Measurements from ENCODE around the gene SLC38A4. TPM values are rescaled to one million over a fixed set of nuclear protein-coding genes. Genes with fewer than 3 reads are reported as not detected.

Gene SLC38A4
- total RNA-seq, 1 experiment from 2014 or later, result not detected

GRCh38 chr12:46785382-46785781 lies 40.4 kb downstream of the SLC38A4 start:
- no peak overlapping the region for H2AFZ ChIP-seq (ENCODE audit: low read depth, low read length, poor library complexity, severe bottlenecking)
- no peak for ATAC-seq
- no peaks in the 10 kb centered on the region for H3K4me1 ChIP-seq (ENCODE audit: control insufficient read depth in 1 of 2, insufficient read depth in 2 of 2, low read length in 2 of 2)
- no peak overlapping the region for H3K4me3 ChIP-seq (replicated peaks in 1 of 2; ENCODE audit: low read depth in 1 of 2, low read length in 2 of 2)
- H3K9ac ChIP-seq (ENCODE audit: low read length), result no peak overlapping the region
- H4K20me1 ChIP-seq (ENCODE audit: insufficient read depth), result no peaks in the 10 kb centered on the region
- TF ChIP-seq EZH2 (IDR thresholded peaks at IDR 0.05) (no peak), EGR1 (IDR thresholded peaks at IDR 0.05; ENCODE audit: low read depth) (no peak), YY1 (IDR thresholded peaks at IDR 0.05; ENCODE audit: extremely low read depth, insufficient replicate concordance, low read depth, low read length) (no peak)
- TF ChIP-seq, protein P1, sequence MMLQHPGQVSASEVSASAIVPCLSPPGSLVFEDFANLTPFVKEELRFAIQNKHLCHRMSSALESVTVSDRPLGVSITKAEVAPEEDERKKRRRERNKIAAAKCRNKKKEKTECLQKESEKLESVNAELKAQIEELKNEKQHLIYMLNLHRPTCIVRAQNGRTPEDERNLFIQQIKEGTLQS (IDR thresholded peaks at IDR 0.05), result no peak
- H3K9me2 ChIP-seq (ENCODE audit: insufficient read depth), result no peaks in the 10 kb centered on the region
- H3K27ac ChIP-seq (ENCODE audit: low read depth, low read length), result no peak overlapping the region
- no peak overlapping the region for H3K4me2 ChIP-seq (ENCODE audit: low read length)
- H3K9me3 ChIP-seq (ENCODE audit: control insufficient read depth in 1 of 2, insufficient read depth in 1 of 2, low read depth in 1 of 2, low read length in 2 of 2), result no peaks in the 10 kb centered on the region
- no peak for DNase-seq (ENCODE audit: low read depth, low spot score)
- no TSS peak for BruUV-seq (replicated peaks)
- H3K27me3 ChIP-seq (ENCODE audit: insufficient read depth, low read length), result no peaks in the 10 kb centered on the region
- intact Hi-C loops (cut with micrococcal nuclease), result no loop called here
- POLR2A ChIA-PET, result no interaction called here
- H3K79me2 ChIP-seq (ENCODE audit: insufficient read depth, low read length), result no peaks in the 10 kb centered on the region
- RAD21 ChIA-PET (ENCODE audit: low non-redundant PET in 1 of 2, low total read pairs in 2 of 2, uncharacterized antibody in 2 of 2, unreplicated experiment in 2 of 2), result no interaction called here
- CTCF ChIA-PET, result no interaction called here
- H3K36me3 ChIP-seq (ENCODE audit: control insufficient read depth in 1 of 2, insufficient read depth in 2 of 2, low read length in 2 of 2), result no peaks in the 10 kb centered on the region

DNA sequence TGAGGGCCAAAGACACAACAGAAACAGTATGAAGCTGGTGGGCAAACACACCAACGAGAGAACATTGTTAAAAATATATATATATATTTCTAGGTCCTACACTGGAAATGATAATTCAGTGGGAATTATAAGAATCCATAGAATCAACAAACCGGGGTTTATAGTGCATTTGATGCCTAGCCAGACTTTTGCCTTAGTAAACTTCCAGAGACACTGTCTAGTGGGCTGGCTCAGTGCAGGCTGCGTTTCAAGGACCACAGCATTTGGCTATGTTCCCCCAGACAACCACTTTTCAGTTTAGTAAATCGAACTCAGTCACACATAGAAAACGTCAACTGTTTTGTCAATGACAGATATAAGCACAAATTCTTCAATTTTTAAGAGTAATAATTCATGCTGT lies 41.9 kb downstream of the SLC38A4 start:
- Histone ChIP-seq H3K27ac (ENCODE audit: low read depth, low read length) (no peak overlapping the region), H3K4me3 (replicated peaks in 1 of 2; ENCODE audit: low read depth in 1 of 2, low read length in 2 of 2) (no peak overlapping the region), H3K4me1 (ENCODE audit: control insufficient read depth in 1 of 2, insufficient read depth in 2 of 2, low read length in 2 of 2) (no peaks in the 10 kb centered on the region), H3K4me2 (ENCODE audit: low read length) (no peak overlapping the region), H4K20me1 (ENCODE audit: insufficient read depth) (no peaks in the 10 kb centered on the region), H3K79me2 (ENCODE audit: insufficient read depth, low read length) (no peaks in the 10 kb centered on the region), H3K9ac (ENCODE audit: low read length) (no peak overlapping the region), H3K27me3 (ENCODE audit: insufficient read depth, low read length) (no peaks in the 10 kb centered on the region), H3K9me3 (ENCODE audit: control insufficient read depth in 1 of 2, insufficient read depth in 1 of 2, low read depth in 1 of 2, low read length in 2 of 2) (no peaks in the 10 kb centered on the region), H2AFZ (ENCODE audit: low read depth, low read length, poor library complexity, severe bottlenecking) (no peak overlapping the region), H3K9me2 (ENCODE audit: insufficient read depth) (no peaks in the 10 kb centered on the region), H3K36me3 (ENCODE audit: control insufficient read depth in 1 of 2, insufficient read depth in 2 of 2, low read length in 2 of 2) (no peaks in the 10 kb centered on the region)
- ChIA-PET CTCF (no interaction called here), POLR2A (no interaction called here), RAD21 (ENCODE audit: low non-redundant PET in 1 of 2, low total read pairs in 2 of 2, uncharacterized antibody in 2 of 2, unreplicated experiment in 2 of 2) (no interaction called here)
- no TSS peak for BruUV-seq (replicated peaks)
- no peak for ATAC-seq
- TF ChIP-seq MAX (IDR thresholded peaks at IDR 0.05) (no peak), REST (IDR thresholded peaks at IDR 0.05; ENCODE audit: low read depth) (no peak), ZNF274 (IDR thresholded peaks at IDR 0.05; ENCODE audit: low read depth, low read length) (no peak), CBX3 (IDR thresholded peaks at IDR 0.05; ENCODE audit: low read depth) (no peak), ZFX (IDR thresholded peaks at IDR 0.05) (no peak), CTCF (IDR thresholded peaks at IDR 0.05 in 2 of 3, conservative IDR thresholded peaks at IDR 0.05 in 1 of 3; ENCODE audit: borderline replicate concordance in 1 of 3, insufficient read depth in 1 of 3, low read depth in 2 of 3, low read length in 2 of 3) (no peak)
- TF ChIP-seq, protein P2, sequence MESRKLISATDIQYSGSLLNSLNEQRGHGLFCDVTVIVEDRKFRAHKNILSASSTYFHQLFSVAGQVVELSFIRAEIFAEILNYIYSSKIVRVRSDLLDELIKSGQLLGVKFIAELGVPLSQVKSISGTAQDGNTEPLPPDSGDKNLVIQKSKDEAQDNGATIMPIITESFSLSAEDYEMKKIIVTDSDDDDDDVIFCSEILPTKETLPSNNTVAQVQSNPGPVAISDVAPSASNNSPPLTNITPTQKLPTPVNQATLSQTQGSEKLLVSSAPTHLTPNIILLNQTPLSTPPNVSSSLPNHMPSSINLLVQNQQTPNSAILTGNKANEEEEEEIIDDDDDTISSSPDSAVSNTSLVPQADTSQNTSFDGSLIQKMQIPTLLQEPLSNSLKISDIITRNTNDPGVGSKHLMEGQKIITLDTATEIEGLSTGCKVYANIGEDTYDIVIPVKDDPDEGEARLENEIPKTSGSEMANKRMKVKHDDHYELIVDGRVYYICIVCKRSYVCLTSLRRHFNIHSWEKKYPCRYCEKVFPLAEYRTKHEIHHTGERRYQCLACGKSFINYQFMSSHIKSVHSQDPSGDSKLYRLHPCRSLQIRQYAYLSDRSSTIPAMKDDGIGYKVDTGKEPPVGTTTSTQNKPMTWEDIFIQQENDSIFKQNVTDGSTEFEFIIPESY (IDR thresholded peaks at IDR 0.05; ENCODE audit: extremely low read depth, insufficient replicate concordance, low read length), result no peak
- TF ChIP-seq, protein P1 (IDR thresholded peaks at IDR 0.05), result no peak
- intact Hi-C loops (cut with micrococcal nuclease), result no loop called here
- DNase-seq (ENCODE audit: low read depth, low spot score), result no peak

All from HCT116 (cell line).